Measurements from ENCODE around the gene ZG16.

Gene ZG16

DNA sequence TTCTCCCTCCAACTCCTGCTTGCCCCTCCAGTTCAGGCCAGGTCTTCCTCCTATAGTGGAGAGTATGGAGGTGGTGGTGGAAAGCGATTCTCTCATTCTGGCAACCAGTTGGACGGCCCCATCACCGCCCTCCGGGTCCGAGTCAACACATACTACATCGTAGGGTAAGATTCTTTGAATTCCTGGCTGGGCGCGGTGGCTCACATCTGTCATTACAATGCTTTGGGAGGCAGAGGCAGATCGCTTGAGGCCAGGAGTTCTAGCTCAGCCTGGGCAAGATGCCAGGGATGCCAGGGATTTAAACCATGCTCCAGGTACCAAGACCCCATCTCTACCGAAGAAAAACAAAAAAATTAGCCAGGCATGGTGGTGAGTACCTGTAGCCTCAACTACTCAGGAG lies 1.4 kb downstream of the ZG16 start:
- no peak for TF ChIP-seq POLR2AphosphoS5 (IDR thresholded peaks at IDR 0.05; ENCODE audit: low read depth, low read length)
- no peak for TF ChIP-seq TAF1 (IDR thresholded peaks at IDR 0.05; ENCODE audit: borderline replicate concordance, insufficient read depth, low read length)
- no peak for TF ChIP-seq FOXP2 (optimal IDR thresholded peaks at IDR 0.05; ENCODE audit: borderline replicate concordance, extremely low read depth, extremely low read length, insufficient read depth)
- TF ChIP-seq, protein P1, sequence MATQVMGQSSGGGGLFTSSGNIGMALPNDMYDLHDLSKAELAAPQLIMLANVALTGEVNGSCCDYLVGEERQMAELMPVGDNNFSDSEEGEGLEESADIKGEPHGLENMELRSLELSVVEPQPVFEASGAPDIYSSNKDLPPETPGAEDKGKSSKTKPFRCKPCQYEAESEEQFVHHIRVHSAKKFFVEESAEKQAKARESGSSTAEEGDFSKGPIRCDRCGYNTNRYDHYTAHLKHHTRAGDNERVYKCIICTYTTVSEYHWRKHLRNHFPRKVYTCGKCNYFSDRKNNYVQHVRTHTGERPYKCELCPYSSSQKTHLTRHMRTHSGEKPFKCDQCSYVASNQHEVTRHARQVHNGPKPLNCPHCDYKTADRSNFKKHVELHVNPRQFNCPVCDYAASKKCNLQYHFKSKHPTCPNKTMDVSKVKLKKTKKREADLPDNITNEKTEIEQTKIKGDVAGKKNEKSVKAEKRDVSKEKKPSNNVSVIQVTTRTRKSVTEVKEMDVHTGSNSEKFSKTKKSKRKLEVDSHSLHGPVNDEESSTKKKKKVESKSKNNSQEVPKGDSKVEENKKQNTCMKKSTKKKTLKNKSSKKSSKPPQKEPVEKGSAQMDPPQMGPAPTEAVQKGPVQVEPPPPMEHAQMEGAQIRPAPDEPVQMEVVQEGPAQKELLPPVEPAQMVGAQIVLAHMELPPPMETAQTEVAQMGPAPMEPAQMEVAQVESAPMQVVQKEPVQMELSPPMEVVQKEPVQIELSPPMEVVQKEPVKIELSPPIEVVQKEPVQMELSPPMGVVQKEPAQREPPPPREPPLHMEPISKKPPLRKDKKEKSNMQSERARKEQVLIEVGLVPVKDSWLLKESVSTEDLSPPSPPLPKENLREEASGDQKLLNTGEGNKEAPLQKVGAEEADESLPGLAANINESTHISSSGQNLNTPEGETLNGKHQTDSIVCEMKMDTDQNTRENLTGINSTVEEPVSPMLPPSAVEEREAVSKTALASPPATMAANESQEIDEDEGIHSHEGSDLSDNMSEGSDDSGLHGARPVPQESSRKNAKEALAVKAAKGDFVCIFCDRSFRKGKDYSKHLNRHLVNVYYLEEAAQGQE (IDR thresholded peaks at IDR 0.05; ENCODE audit: insufficient read depth in 1 of 2, low read depth in 2 of 2, low read length in 2 of 2) = no peak
- TF ChIP-seq SIN3A (IDR thresholded peaks at IDR 0.05; ENCODE audit: borderline replicate concordance, insufficient read depth, low read length) = no peak

DNA sequence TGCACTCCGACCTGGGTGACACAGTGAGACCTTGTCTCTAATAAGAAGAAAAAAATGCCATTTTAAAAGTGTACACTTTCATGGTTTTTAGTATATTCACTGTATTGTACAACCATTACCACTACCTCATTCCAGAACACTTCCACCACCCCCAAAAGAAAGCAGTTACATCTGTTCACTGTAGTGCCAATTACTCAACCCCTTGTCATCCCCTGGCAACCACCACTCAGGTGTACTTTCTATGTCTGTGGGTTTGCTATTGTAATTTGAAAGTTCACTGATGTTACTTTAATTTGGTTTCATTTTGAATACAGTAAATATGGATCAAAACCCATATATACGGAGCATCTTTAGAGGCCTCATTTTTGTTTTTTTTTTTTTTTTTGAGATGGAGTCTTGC lies 6.1 kb downstream of the ZG16 start:
- TF ChIP-seq FOXP2 (optimal IDR thresholded peaks at IDR 0.05; ENCODE audit: borderline replicate concordance, extremely low read depth, extremely low read length, insufficient read depth) (no peak), SIN3A (IDR thresholded peaks at IDR 0.05; ENCODE audit: borderline replicate concordance, insufficient read depth, low read length) (no peak), TAF1 (IDR thresholded peaks at IDR 0.05; ENCODE audit: borderline replicate concordance, insufficient read depth, low read length) (no peak), POLR2AphosphoS5 (IDR thresholded peaks at IDR 0.05; ENCODE audit: low read depth, low read length) (no peak)
- TF ChIP-seq, protein P1 (IDR thresholded peaks at IDR 0.05; ENCODE audit: insufficient read depth in 1 of 2, low read depth in 2 of 2, low read length in 2 of 2) = no peak

DNA sequence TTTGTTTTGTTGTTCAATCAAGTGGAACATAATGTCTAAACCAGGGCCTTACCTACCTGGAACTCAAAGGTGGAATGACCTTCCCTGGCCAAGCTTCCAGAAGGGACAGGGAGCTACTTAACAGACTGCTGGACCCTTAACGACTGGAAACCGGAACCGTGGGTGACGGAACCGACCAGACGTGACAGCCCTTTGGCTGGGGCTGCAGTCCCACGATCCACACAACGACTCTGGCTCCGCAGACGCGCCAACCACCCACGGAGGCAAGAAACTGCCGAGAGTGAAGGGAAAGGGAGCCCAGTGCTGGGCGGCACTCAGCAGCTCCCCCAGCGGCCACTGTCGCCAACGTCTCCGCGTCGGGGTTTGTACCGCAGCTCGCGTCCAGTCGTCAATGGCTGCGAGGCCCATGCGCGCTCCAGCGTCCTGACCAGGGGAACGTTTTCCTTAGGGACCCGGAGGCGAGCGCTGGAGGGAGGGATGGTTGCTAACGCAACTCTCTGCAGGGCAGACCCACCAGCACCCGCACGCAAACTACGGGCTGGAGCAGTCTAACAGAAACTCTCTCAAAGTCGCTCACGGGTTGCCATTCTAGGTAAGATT lies 6.9 kb downstream of the ZG16 start:
- TF ChIP-seq TAF1 (IDR thresholded peaks at IDR 0.05; ENCODE audit: borderline replicate concordance, insufficient read depth, low read length) (no peak), POLR2AphosphoS5 (IDR thresholded peaks at IDR 0.05; ENCODE audit: low read depth, low read length) (no peak), FOXP2 (optimal IDR thresholded peaks at IDR 0.05; ENCODE audit: borderline replicate concordance, extremely low read depth, extremely low read length, insufficient read depth) (no peak), SIN3A (IDR thresholded peaks at IDR 0.05; ENCODE audit: borderline replicate concordance, insufficient read depth, low read length) (no peak)
- TF ChIP-seq, protein P1 (IDR thresholded peaks at IDR 0.05; ENCODE audit: insufficient read depth in 1 of 2, low read depth in 2 of 2, low read length in 2 of 2) = no peak

DNA sequence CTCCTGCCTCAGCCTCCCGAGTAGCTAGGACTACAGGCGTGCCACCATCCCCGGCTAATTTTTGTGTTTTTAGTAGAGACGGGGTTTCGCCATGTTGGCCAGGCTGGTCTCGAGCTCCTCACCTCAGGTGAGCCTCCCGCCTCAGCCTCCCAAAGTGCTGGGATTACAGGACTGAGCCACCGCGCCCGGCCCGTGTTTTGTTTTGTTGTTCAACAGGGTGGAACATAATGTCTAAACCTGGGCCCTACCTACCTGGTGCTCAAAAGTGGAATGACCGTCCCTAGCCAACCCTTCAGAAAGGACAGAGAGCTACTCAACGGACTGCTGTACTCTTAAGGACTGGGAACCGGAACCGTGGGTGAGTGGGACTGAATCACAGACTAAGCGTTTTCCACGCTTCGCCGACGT lies 11.7 kb downstream of the ZG16 start:
- TF ChIP-seq SIN3A (IDR thresholded peaks at IDR 0.05; ENCODE audit: borderline replicate concordance, insufficient read depth, low read length) (no peak), FOXP2 (optimal IDR thresholded peaks at IDR 0.05; ENCODE audit: borderline replicate concordance, extremely low read depth, extremely low read length, insufficient read depth) (no peak), POLR2AphosphoS5 (IDR thresholded peaks at IDR 0.05; ENCODE audit: low read depth, low read length) (no peak), TAF1 (IDR thresholded peaks at IDR 0.05; ENCODE audit: borderline replicate concordance, insufficient read depth, low read length) (no peak)
- TF ChIP-seq, protein P1 (IDR thresholded peaks at IDR 0.05; ENCODE audit: insufficient read depth in 1 of 2, low read depth in 2 of 2, low read length in 2 of 2) = no peak
